BE2C (cell line): ENCODE measurements around the gene ZBTB8B.

Experiments used
- DNase-seq: peaks from one replicate; pipeline ENCODE4 v3.0.0-alpha.2; 2020
- H3K27me3 ChIP-seq: fragments of 250-450 bp; sonication (Bioruptor Pico); 2 replicates; pipeline ENCODE4 v1.5.1; 2020; ENCODE audit warnings: mild to moderate bottlenecking
- H3K36me3 ChIP-seq: fragments of 250-450 bp; sonication (Bioruptor Pico); 2 replicates; pipeline ENCODE4 v1.5.1; 2020; ENCODE audit warnings: mild to moderate bottlenecking
- H3K4me1 ChIP-seq: fragments of 250-450 bp; sonication (Bioruptor Pico); 2 replicates; pipeline ENCODE4 v1.5.1; 2020
- H3K4me3 ChIP-seq: 2 replicates; pipeline ENCODE4 v1.5.1; 2011; ENCODE audit warnings: low read depth, low read length
- H3K9me3 ChIP-seq: fragments of 250-450 bp; sonication (Bioruptor Pico); 2 replicates; pipeline ENCODE4 v1.5.1; 2020
- TF ChIP-seq, protein P1 (sequence below): IDR thresholded peaks from 2 replicates; pipeline ENCODE4 v1.5.1; 2012; ENCODE audit warnings: mild to moderate bottlenecking, low read depth, low read length

Gene ZBTB8B

DNA sequence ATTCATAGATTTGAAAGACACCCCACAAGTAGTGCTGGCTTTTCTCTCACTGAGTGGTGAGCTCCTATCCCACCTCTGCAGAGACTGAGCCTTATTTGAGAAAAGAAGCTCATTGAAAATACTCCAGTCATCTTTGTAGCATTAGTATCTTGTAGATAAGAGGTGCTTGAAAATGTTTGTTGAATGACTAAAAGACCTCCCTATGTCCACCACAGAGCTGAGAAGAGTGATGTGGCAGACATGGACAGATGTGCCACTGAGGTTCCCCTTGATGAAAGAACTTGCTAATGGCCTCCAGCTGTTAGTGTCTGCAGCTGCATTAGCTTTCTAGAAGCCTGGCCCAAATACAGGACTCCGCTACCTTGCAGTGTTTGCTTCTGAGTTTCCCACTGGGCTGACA, 45.1 kb downstream of the ZBTB8B start:
- H3K4me3 ChIP-seq, result no peak overlapping the region
- no peak for DNase-seq
- no peaks in the 10 kb centered on the region for H3K9me3 ChIP-seq
- TF ChIP-seq, protein P1, sequence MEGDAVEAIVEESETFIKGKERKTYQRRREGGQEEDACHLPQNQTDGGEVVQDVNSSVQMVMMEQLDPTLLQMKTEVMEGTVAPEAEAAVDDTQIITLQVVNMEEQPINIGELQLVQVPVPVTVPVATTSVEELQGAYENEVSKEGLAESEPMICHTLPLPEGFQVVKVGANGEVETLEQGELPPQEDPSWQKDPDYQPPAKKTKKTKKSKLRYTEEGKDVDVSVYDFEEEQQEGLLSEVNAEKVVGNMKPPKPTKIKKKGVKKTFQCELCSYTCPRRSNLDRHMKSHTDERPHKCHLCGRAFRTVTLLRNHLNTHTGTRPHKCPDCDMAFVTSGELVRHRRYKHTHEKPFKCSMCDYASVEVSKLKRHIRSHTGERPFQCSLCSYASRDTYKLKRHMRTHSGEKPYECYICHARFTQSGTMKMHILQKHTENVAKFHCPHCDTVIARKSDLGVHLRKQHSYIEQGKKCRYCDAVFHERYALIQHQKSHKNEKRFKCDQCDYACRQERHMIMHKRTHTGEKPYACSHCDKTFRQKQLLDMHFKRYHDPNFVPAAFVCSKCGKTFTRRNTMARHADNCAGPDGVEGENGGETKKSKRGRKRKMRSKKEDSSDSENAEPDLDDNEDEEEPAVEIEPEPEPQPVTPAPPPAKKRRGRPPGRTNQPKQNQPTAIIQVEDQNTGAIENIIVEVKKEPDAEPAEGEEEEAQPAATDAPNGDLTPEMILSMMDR, result no peak
- no peaks in the 10 kb centered on the region for H3K4me1 ChIP-seq
- H3K36me3 ChIP-seq, result no peaks in the 10 kb centered on the region
- H3K27me3 ChIP-seq, result no peaks in the 10 kb centered on the region
